Stimulated activated CD8-positive, alpha-beta memory T cell treated with anti-CD3 and anti-CD28 coated beads, Interleukin-7, amount 100 ng/mL, for 4 hours (primary cell): ENCODE data around the gene RFX8.

Experiments used
- DNase-seq, 2 donors: peaks; one replicate each; pipeline ENCODE4 v3.0.0-alpha.2; 2020; ENCODE audit warnings: low read depth in 2 of 2

The RFX8 gene

GRCh38 chr2:101410114-101410513, 64.8 kb downstream of the RFX8 start:
- DNase-seq: no peak

- DNase-seq: no peak
Observed at GRCh38 chr2:101409699-101410098, 65.2 kb downstream of the RFX8 start.

DNA sequence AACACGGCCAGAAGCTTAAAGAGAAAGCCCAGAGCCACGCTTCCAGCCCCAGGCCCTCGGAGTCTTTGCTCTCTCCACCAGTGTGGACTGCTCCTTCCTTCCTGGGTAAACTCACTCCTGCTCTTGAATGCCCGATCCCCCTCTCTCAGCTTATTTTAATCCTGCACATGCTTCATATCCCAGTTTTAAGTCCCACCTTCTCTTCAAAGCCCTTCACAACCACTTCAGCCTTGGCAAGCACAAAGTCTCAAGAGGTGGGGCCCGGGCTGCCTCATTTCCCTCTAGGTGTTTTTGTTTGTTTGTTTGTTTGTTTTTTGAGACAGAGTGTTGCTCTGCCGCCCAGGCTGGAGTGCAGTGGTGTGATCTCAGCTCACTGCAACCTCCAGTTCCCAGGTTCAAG, 66.0 kb downstream of the RFX8 start:
- DNase-seq: no peak

DNA sequence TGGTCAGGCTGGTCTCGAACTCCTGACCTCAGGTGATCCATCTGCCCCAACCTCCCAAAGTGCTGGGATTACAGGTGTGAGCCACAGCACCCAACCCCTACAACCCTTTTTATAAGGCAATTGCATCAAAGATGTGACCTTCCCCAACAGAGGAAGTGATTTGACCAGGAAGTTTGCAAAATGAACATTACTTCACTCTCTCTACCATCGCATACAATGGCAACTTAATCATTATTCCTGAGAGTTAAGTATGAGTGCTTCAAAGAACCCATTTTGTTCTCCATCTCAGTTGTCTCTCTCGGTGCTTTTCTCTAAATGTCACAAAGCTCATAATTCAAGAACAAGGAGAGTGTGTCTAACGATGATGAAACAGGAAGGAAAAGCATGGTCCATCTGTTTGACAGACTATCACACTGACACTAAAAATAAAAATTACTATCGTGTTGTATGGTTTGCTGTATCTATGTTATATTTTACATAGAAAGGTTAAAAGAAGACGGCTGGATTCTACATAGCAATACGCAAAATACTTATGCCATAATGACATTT, 69.5 kb downstream of the RFX8 start:
- no peak for DNase-seq

- no peak for DNase-seq
Observed at GRCh38 chr2:101403745-101404144, 71.2 kb downstream of the RFX8 start.

GRCh38 chr2:101402630-101403029, 72.3 kb downstream of the RFX8 start:
- no peak for DNase-seq

GRCh38 chr2:101401906-101402305, 73.0 kb downstream of the RFX8 start:
- DNase-seq: no peak

DNA sequence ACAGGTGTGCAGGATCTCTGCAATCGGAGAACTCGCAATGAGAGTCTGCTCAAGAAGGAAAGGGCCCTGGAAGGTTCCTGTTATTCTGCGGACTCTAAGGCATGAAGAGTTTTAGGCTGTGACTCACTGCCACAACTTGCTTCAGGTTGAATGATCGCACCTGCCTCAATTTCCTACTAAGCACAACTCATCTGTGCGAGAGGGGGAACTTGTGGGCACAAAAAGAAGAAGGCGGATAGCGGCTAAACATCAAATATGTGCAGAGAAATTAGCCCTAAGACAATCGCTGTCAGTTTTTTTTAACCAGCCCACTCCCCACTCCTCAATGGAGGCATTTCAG, 73.6 kb downstream of the RFX8 start:
- no peak for DNase-seq

DNA sequence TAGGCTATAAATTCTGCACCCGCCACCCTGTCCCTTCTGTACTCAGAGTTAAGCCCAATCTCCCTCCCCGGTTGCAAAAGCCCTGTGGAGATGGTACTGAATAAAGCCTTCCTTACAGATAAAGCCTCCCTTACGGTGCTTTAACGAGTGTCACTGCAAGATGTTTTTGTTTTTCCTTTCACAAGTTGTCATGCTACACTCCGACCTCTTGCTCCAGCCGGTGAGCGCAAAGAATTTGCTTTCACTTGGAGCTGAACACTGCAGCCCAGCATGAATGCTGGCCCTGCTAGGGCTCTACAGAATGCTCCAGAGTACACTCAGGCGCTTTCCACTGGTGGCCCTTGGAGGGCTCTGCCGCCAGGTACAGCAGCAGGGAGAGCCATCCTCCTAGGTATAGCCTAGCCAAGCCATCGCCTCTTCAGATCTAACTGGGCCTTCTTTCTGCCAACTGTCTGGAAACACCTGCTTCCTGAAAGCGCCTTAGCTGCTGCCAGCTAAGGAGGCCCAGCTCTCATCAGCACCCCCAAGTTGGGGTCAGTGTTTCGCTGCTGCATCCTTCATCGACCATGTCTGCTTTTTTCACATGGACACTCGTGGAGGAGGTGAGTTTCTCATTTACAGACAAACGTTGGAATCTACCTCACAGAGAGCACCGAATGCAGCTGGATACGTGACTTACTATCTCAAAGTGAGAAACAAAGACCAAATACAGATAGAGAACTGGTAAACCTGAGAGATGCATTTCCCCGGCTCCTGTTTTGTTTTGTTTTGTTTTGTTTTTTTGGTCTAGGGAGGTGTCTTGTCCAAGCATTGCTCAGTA, 74.2 kb downstream of the RFX8 start:
- no peak for DNase-seq

GRCh38 chr2:101400048-101400447, 74.9 kb downstream of the RFX8 start:
- DNase-seq: no peak

GRCh38 chr2:101399021-101399799, 75.7 kb downstream of the RFX8 start:
- no peak for DNase-seq

GRCh38 chr2:101398116-101398821, 76.6 kb downstream of the RFX8 start:
- DNase-seq: no peak

DNA sequence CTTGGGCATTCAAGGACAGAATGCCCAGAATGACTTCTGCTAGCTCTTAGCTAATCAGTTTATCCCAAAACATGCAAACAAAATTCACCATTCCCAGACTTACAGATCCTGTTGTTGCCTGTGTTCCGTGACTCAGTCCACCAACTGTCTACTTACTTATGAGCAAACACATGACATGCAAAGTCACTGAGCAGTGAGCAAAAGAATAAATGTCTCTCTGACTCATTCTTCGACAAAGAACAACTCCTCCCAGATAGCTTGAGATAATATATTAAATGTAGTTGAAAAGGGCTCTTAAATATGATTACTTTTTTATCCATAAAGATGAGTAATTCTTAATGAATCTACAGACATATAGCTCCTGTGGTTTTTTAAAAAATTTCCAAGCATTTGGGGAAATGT, 78.6 kb downstream of the RFX8 start:
- DNase-seq: no peak

DNA sequence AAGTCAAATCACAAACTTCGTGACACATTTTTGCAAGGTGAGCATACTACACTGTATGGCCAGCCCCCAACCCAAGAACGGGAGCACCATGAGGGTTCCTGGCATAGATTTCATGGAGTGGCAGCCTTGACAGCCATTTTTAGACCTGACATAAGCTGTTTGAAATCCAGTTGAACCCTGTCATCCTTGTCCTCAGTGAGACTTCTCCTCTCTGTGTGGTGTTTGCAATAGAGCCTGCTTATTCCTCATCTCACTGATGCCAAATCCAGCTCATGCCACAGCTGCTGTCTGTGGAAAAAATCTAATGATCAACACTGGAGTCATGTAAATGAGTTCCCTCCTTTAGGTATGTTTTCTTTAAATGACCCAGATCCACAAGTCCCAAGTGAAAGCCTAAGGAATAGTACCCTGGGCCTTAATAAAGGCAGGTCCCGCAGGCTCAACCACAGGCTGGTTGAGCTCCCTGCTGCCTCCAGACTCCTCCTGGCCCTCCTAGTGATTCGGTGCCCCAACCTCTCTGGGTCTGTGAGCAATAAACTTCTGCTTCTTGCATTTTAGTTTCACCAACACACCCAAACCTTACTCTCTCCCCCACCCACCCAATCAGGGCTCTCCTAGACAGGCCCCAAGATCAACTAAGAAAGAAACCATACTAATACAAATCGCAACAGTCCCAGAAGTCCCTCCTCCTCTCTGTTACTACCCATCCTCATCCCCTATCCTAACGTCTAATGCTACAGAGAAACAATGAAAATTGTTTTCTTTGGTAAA, 79.2 kb downstream of the RFX8 start:
- DNase-seq: no peak

DNA sequence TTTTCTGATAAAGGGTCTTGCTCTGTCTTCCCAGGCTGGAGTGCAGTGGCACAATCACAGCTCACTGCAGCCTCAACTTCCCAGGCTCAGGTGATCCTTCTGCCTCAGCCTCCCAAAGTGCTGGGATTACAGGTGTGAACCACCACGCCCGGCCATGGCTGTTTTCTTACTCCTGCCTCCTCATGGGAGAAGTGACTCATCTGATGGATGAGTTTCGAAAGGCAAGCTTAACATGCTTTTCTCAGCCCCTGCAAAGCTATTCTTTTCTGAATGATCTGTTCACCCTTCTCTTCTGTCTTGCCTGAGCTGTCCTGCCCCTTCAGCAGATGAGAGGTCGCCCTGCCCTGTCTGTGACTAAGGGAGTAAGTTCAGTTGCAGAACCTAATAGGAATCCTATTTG, 86.7 kb downstream of the RFX8 start:
- DNase-seq: no peak

- DNase-seq: peak in 1 of 2 donors; percentile 12
Observed at GRCh38 chr2:101387151-101387834, 87.6 kb downstream of the RFX8 start, which contains the start of gene CREG2. CREG2 (minus strand) TSS chr2:101387503; CDS start chr2:101387457, 46 bp downstream.

GRCh38 chr2:101386599-101387150, 88.2 kb downstream of the RFX8 start:
- DNase-seq: no peak

- DNase-seq: no peak
Observed at GRCh38 chr2:101383016-101383541, 91.8 kb downstream of the RFX8 start.

GRCh38 chr2:101382442-101382841, 92.5 kb downstream of the RFX8 start:
- DNase-seq: no peak

DNA sequence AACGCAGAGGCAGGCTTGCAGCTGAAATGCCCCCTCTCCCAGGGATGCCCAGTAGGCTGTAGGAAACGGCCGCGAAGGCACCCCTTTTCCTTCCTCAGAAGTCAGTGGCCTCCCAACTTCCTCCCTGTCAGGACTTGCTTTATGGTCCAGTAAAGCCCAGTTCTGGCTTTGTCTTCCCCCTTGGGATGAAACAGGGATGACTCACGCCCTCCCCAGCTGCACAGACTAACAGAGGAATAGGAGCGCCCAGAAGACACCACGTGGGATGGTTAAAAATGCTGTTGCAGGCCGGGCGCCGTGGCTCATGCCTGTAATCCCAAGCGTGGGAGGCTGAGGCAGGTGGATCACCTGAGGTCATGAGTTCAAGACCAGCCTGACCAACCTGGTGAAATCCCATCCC, 94.5 kb downstream of the RFX8 start:
- DNase-seq: no peak
